Measurements from ENCODE around the gene DMAC2.

DNA sequence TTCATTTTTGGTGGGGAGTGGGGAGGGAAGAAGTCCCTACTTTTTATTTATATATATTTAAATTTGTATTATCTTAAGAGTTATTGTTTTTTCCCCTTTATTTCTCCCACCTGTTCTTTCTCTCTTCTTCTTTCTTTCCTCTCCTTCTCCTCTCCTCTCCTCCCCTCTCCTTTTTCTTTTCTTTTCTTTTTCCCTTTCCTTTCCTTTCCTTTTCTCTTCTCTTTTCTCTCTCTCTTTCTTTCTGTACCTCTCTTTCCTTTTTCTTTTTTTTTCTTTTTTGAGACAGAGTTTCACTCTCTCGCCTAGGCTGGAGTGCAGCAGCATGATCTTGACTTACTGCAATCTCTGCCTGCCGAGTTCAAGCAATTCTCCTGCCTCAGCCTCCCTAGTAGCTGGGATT is 40.2 kb downstream of the DMAC2 start:
- TF ChIP-seq, protein P1, sequence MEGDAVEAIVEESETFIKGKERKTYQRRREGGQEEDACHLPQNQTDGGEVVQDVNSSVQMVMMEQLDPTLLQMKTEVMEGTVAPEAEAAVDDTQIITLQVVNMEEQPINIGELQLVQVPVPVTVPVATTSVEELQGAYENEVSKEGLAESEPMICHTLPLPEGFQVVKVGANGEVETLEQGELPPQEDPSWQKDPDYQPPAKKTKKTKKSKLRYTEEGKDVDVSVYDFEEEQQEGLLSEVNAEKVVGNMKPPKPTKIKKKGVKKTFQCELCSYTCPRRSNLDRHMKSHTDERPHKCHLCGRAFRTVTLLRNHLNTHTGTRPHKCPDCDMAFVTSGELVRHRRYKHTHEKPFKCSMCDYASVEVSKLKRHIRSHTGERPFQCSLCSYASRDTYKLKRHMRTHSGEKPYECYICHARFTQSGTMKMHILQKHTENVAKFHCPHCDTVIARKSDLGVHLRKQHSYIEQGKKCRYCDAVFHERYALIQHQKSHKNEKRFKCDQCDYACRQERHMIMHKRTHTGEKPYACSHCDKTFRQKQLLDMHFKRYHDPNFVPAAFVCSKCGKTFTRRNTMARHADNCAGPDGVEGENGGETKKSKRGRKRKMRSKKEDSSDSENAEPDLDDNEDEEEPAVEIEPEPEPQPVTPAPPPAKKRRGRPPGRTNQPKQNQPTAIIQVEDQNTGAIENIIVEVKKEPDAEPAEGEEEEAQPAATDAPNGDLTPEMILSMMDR (IDR thresholded peaks at IDR 0.05), result no peak
- TF ChIP-seq POLR2A (IDR thresholded peaks at IDR 0.05), result no peak

All from lower leg skin (tissue), 3 donors.